ENCODE measurements around the gene RAB3D. TPM values are rescaled to one million over a fixed set of nuclear protein-coding genes. Genes with fewer than 3 reads are reported as not detected.

Gene RAB3D
- total and polyA plus RNA-seq, 10 of the 15 experiments (the other 5 are each of a cell fraction or from before 2014, with no cell fraction given): 1.1 to 15.7 (median 6.2) TPM

DNA sequence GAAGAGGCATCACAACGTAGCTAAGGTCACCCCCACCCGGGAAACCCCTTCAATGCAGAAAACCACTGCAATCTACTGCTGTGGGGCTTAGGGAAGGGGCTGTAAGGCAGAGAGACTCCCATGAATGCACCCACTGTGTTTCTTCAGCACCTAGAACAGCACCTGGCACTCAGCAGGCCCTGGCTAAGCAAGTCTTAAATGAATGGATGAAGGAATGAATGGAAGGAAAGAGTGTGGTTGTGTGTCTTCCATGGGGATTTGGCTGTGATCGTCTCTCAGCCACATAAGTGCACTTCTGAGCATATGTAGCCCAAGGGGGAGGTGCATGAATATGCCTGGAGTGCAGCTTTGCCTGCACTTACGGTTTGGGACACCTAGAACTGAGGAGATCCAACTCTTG lies 9.7 kb upstream of the RAB3D start:
- no TSS peak for BruUV-seq (replicated peaks)
- intact Hi-C loops (cut with micrococcal nuclease; ENCODE audit: unreplicated experiment): no loop called here
- WGBS (ENCODE audit: insufficient coverage, insufficient replicate concordance, low lambda C conversion rate, missing lambda C conversion rate): 70% methylated on average over 4 of the region's 4 CpGs

More for the DNA sequence above, 9.7 kb upstream of the RAB3D start:
- Histone ChIP-seq H2AFZ (ENCODE audit: control insufficient read depth, low read depth, low read length) (no peak overlapping the region), H3K9ac (ENCODE audit: control insufficient read depth, insufficient read depth, low read length) (no peak overlapping the region), H4K20me1 (ENCODE audit: control insufficient read depth, insufficient read depth) (no peaks in the 10 kb centered on the region), H3K4me2 (ENCODE audit: control insufficient read depth, insufficient read depth) (no peak overlapping the region), H3K4me3 (no peak overlapping the region), H3K36me3 (ENCODE audit: control insufficient read depth in 2 of 2, insufficient read depth in 2 of 2, low read length in 1 of 2) (no peaks in the 10 kb centered on the region), H3K27me3 (replicated peaks in 1 of 2; ENCODE audit: control insufficient read depth in 2 of 2, insufficient read depth in 2 of 2, low read length in 1 of 2) (no peaks in the 10 kb centered on the region), H3K79me2 (ENCODE audit: control insufficient read depth, insufficient read depth, low read length) (peaks cover 10% of the 10 kb centered on the region), H3K4me1 (ENCODE audit: control insufficient read depth, insufficient read depth, low read length) (peaks cover 11% of the 10 kb centered on the region), H3K9me3 (replicated peaks; ENCODE audit: control insufficient read depth, insufficient read depth, low read length) (peaks cover 5% of the 10 kb centered on the region; the same call in 2 of the 3 replicates), H3K27ac (ENCODE audit: control insufficient read depth, insufficient read depth) (no peak overlapping the region)
- ChIA-PET CTCF (no interaction called here), SMC1A (ENCODE audit: uncharacterized antibody, unreplicated experiment) (no interaction called here), POLR2A (interaction anchor here (0.6 kb wide), 1 partner anchor 8 kb away, joined by 3 read pairs; no protein-coding TSS in a partner anchor), RAD21 (ENCODE audit: unreplicated experiment) (no interaction called here)
- DNase-seq (ENCODE audit: low read depth, low spot score) (no peak), FAIRE-seq (no peak), ATAC-seq (no peak)
- in situ Hi-C loops (cut with MboI): no loop called here
- TF ChIP-seq TCF12 (IDR thresholded peaks at IDR 0.05; ENCODE audit: low read depth, low read length) (no peak), CREB1 (IDR thresholded peaks at IDR 0.05; ENCODE audit: low read depth) (no peak), ATF7 (IDR thresholded peaks at IDR 0.05; ENCODE audit: low read depth) (no peak)
- TF ChIP-seq, protein P1, sequence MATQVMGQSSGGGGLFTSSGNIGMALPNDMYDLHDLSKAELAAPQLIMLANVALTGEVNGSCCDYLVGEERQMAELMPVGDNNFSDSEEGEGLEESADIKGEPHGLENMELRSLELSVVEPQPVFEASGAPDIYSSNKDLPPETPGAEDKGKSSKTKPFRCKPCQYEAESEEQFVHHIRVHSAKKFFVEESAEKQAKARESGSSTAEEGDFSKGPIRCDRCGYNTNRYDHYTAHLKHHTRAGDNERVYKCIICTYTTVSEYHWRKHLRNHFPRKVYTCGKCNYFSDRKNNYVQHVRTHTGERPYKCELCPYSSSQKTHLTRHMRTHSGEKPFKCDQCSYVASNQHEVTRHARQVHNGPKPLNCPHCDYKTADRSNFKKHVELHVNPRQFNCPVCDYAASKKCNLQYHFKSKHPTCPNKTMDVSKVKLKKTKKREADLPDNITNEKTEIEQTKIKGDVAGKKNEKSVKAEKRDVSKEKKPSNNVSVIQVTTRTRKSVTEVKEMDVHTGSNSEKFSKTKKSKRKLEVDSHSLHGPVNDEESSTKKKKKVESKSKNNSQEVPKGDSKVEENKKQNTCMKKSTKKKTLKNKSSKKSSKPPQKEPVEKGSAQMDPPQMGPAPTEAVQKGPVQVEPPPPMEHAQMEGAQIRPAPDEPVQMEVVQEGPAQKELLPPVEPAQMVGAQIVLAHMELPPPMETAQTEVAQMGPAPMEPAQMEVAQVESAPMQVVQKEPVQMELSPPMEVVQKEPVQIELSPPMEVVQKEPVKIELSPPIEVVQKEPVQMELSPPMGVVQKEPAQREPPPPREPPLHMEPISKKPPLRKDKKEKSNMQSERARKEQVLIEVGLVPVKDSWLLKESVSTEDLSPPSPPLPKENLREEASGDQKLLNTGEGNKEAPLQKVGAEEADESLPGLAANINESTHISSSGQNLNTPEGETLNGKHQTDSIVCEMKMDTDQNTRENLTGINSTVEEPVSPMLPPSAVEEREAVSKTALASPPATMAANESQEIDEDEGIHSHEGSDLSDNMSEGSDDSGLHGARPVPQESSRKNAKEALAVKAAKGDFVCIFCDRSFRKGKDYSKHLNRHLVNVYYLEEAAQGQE (IDR thresholded peaks at IDR 0.05; ENCODE audit: low read depth, low read length): peak; percentile 48; the same call in 1 of the 2 replicates

All from GM12878 (cell line).